GM12892 (cell line): ENCODE measurements around the gene SMG5.

Experiments
- DNase-seq: peaks from one replicate; pipeline ENCODE4 v3.0.0; 2011; ENCODE audit not compliant: insufficient read length
- FAIRE-seq: peaks from 2 replicates; lab custom pipeline; 2011; peaks lifted over from hg19 to GRCh38; lab: Jason Lieb, UNC
- POLR2A ChIP-seq: IDR thresholded peaks from 2 replicates; pipeline ENCODE4 v1.6.1; 2011; ENCODE audit warnings: low read depth, low read length, control low read depth
- POLR2AphosphoS5 ChIP-seq: IDR thresholded peaks from 2 replicates; pipeline ENCODE4 v1.6.1; 2011; ENCODE audit warnings: low read depth, low read length, control low read depth
- TAF1 ChIP-seq: IDR thresholded peaks from 2 replicates; pipeline ENCODE4 v1.6.1; 2011; ENCODE audit warnings: low read depth, mild to moderate bottlenecking, control low read depth, low read length, borderline replicate concordance

SMG5 gene

GRCh38 chr1:156293895-156294294 lies 11.3 kb upstream of the SMG5 start:
- FAIRE-seq (no peak), DNase-seq (no peak)
- no peak for TF ChIP-seq TAF1
- TF ChIP-seq POLR2AphosphoS5, result no peak

- TF ChIP-seq TAF1, result no peak
- TF ChIP-seq POLR2A, result no peak
- TF ChIP-seq POLR2AphosphoS5, result no peak
- FAIRE-seq, result no peak
- no peak for DNase-seq
Observed at GRCh38 chr1:156293098-156293434, 10.4 kb upstream of the SMG5 start.

GRCh38 chr1:156291226-156292061 lies 8.8 kb upstream of the SMG5 start:
- no peak for TF ChIP-seq POLR2A
- no peak for TF ChIP-seq TAF1
- TF ChIP-seq POLR2AphosphoS5, result no peak
- no peak for FAIRE-seq
- DNase-seq, result peak; percentile 58

DNA sequence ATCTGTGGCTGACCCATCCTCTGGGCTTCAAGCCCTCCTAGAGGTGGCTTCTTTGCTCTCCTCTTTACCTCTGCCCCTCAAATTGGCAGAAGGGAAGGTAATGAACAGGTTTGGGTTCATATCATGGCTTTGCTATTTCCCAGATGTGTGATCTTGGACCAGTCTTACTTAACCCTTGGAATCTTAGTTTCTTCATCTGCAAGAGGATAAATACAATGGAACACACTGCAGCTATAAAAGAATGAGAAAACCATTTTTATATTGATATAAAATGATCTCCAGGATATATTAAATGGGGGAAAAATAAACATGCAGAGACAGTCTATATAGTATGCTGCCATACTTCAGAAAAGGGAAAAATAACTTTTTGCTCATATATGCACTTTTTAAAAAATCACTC lies 7.2 kb upstream of the SMG5 start:
- FAIRE-seq (peak; percentile 24), DNase-seq (no peak)
- TF ChIP-seq POLR2AphosphoS5 (no peak), TAF1 (no peak), POLR2A (no peak)

DNA sequence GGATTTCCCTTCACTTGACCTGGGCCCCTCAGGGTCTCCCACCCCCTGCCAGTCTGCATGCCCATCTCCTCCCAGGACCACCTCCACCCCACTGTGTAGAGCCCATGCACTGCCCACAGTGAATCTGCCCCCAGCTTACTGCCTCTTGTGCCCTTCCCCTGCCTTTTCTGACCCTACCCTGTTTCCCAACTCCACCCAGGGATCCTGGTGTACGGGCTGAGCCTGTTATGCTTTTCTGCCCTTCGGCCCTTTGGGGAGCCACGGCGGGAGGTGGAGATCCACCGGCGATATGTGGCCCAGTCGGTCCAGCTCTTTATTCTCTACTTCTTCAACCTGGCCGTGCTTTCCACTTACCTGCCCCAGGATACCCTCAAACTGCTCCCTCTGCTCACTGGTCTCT lies 3.4 kb upstream of the SMG5 start:
- DNase-seq (no peak), FAIRE-seq (no peak)
- TF ChIP-seq POLR2AphosphoS5, result no peak
- TF ChIP-seq POLR2A, result no peak
- TF ChIP-seq TAF1, result no peak

DNA sequence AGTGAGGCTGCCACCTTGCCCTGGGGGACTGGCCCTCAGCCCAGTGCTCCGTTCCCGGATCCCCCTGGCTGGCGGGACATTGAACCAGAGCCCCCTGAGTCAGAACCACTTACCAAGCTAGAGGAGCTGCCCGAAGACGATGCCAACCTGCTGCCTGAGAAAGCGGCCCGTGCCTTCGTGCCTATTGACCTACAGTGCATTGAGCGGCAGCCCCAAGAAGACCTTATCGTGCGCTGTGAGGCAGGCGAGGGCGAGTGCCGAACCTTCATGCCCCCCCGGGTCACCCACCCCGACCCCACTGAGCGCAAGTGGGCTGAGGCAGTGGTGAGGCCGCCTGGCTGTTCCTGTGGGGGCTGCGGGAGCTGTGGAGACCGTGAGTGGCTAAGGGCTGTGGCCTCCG lies 2.8 kb upstream of the SMG5 start:
- DNase-seq, result no peak
- TF ChIP-seq POLR2AphosphoS5 (no peak), POLR2A (no peak), TAF1 (no peak)
- no peak for FAIRE-seq

DNA sequence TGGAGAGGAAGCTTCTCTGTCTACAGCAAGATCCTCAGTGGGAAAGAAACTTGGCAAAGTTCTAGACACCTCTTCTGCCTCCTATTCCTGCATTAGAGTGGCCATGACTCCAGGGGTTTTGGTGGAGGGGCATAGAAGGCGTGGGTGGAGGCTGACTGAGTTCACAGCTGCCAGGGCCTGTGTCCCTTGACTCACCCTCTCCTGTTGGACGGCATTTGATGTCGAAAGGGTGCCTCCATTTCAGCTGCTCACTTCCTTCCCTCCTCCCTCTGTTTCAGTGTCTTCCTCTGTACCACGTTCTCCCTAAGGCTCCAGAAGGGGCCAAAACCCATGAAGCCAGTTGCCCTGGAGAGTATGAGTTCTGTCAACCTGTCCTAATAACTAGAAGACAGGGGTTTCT lies 2.1 kb upstream of the SMG5 start:
- FAIRE-seq (no peak), DNase-seq (no peak)
- TF ChIP-seq POLR2AphosphoS5 (no peak), TAF1 (no peak), POLR2A (no peak)

- no peak for TF ChIP-seq POLR2AphosphoS5
- no peak for TF ChIP-seq POLR2A
- no peak for TF ChIP-seq TAF1
- FAIRE-seq (no peak), DNase-seq (no peak)
Observed at GRCh38 chr1:156284112-156284511, 1.5 kb upstream of the SMG5 start, which contains the start of gene TMEM79. Gene TMEM79 (plus strand): TSS chr1:156284325. CDS start chr1:156285227, 902 bp downstream.

DNA sequence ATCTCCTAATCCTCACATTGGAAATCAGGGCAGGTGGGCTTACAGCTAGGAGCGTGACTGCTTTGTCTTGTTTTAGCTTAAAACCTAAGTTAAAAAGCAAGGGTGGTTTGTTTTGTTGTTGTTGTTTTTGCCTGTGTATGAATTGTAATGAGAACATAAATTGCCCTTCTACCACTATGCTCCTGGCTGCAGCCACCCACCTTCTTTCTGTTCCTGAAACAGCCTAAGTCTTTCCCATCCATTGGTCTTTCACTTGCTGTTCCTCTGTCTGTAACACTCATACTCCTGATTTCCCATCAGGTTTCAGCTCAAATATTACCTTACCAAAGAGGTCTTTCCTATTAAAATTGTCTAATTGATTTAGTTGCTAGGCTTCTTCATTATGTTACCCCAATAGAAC lies 896 bp upstream of the SMG5 start:
- no peak for TF ChIP-seq TAF1
- DNase-seq (no peak), FAIRE-seq (no peak)

- DNase-seq, result no peak
- FAIRE-seq, result no peak
- no peak; the same call in none of the 2 replicates for TF ChIP-seq POLR2AphosphoS5
- no peak for TF ChIP-seq TAF1
- peak; percentile 24; the same call in 1 of the 2 replicates for TF ChIP-seq POLR2A
Observed at GRCh38 chr1:156281693-156282478, 739 bp downstream of the SMG5 start.

DNA sequence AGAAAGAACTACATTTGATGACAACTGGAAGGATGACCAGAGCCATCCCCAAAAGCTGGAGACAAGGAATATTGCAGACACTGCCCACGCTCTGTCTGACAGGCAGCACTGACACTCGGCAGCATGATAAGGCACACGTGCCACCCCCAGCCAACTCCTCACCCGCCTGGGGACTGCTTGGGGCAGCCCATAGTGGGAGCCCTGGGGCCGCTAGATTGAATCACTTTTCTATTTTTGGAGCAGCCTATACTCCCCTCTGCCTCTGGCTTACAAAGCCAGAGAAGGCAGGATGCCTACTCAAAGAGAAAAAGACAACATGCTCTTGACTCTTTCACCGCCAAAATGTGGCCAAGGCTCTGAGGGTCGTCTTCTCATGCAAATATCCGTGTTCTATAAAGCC lies 1.3 kb downstream of the SMG5 start:
- peak; percentile 48 for FAIRE-seq

DNA sequence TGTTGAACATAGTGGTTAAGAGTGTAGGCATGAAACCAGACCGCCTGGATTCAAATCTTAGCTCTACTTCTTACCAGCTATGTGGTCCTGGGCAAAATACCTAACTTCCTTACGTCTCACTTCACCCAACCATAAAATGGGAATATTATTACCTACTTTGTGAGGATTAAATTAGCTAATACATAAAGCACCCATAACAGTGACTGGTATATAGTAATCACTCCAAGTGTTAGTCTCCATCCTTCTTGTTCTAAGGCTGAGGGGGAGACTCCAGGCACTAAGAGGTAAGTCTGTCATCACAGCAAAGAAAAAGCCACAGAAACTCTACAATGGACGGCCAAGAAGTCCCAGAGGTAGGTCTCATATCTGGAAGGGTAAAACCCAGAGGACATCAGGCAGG lies 2.8 kb downstream of the SMG5 start:
- TF ChIP-seq TAF1 (no peak), POLR2A (no peak), POLR2AphosphoS5 (no peak)
- no peak for DNase-seq
- no peak for FAIRE-seq

More for the DNA sequence above, 1.3 kb downstream of the SMG5 start:
- TF ChIP-seq POLR2AphosphoS5 (peak; percentile 7; the same call in 1 of the 2 replicates), POLR2A (peak; percentile 24; the same call in 1 of the 2 replicates), TAF1 (no peak)
- DNase-seq, result no peak
